ENCODE data around the gene TLR8. TPM values are rescaled to one million over a fixed set of nuclear protein-coding genes. Genes with fewer than 3 reads are reported as not detected.

TLR8 gene
- polyA plus RNA-seq, 2 of the 4 experiments (the other 2 are of a cell fraction) = not detected

GRCh38 chrX:12921886-12922598 is 15.6 kb downstream of the TLR8 start:
- no peak overlapping the region for H3K4me3 ChIP-seq
- no peak for DNase-seq (ENCODE audit: low read depth in 1 of 2, low spot score in 1 of 2)

DNA sequence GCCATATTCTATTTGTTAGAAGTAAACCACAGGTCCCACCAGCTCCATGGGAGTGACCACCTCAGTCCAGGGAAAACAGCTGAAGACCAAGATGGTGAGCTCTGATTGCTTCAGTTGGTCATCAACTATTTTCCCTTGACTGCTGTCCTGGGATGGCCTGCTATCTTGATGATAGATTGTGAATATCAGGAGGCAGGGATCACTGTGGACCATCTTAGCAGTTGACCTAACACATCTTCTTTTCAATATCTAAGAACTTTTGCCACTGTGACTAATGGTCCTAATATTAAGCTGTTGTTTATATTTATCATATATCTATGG is 16.1 kb downstream of the TLR8 start:
- ATAC-seq (no peak), DNase-seq (ENCODE audit: low read depth in 1 of 2, low spot score in 1 of 2) (no peak), FAIRE-seq (no peak)
- H3K9me3 ChIP-seq = no peaks in the 10 kb centered on the region
- H3K27ac ChIP-seq = no peak overlapping the region
- no peak overlapping the region for H3K4me3 ChIP-seq
- ChIA-PET POLR2A (no interaction called here), CTCF (interaction anchor here (0.9 kb wide), 1 partner anchor 24 kb away, joined by 3 read pairs; no protein-coding TSS in a partner anchor)
- H3K4me2 ChIP-seq = no peak overlapping the region
- TF ChIP-seq GATA3 (IDR thresholded peaks at IDR 0.05; ENCODE audit: borderline replicate concordance) (no peak), MAFK (IDR thresholded peaks at IDR 0.05; ENCODE audit: partially characterized antibody) (no peak), KDM5A (IDR thresholded peaks at IDR 0.05) (no peak), HDAC2 (IDR thresholded peaks at IDR 0.05) (no peak), CBX2 (IDR thresholded peaks at IDR 0.05; ENCODE audit: borderline replicate concordance, low read depth) (no peak), RFX5 (IDR thresholded peaks at IDR 0.05) (no peak), HOXA7 (CRISPR knock-in tag; IDR thresholded peaks at IDR 0.05) (no peak), ZNF302 (CRISPR knock-in tag; IDR thresholded peaks at IDR 0.05) (no peak), RAD21 (conservative IDR thresholded peaks at IDR 0.05 in 1 of 2, IDR thresholded peaks at IDR 0.05 in 1 of 2) (no peak), ELK1 (IDR thresholded peaks at IDR 0.05; ENCODE audit: low read depth, low read length) (no peak), CBX8 (IDR thresholded peaks at IDR 0.05) (no peak), RARB (CRISPR knock-in tag; IDR thresholded peaks at IDR 0.05) (no peak), TFCP2L1 (CRISPR knock-in tag; IDR thresholded peaks at IDR 0.05) (no peak), EHF (CRISPR knock-in tag; IDR thresholded peaks at IDR 0.05) (no peak), MYC (IDR thresholded peaks at IDR 0.05; ENCODE audit: borderline replicate concordance, low read length) (no peak), POLR2A (IDR thresholded peaks at IDR 0.05; ENCODE audit: low read length) (no peak), JUNB (IDR thresholded peaks at IDR 0.05) (no peak), SMC3 (IDR thresholded peaks at IDR 0.05) (no peak), ZFP36 (IDR thresholded peaks at IDR 0.05; ENCODE audit: borderline replicate concordance, partially characterized antibody) (no peak), EP300 (IDR thresholded peaks at IDR 0.05) (no peak)
- no peaks in the 10 kb centered on the region for H3K4me1 ChIP-seq

More at GRCh38 chrX:12921886-12922598, 15.6 kb downstream of the TLR8 start:
- Histone ChIP-seq H3K4me1 (no peaks in the 10 kb centered on the region), H3K4me2 (no peak overlapping the region), H3K9me3 (no peaks in the 10 kb centered on the region), H3K27ac (no peak overlapping the region)
- ChIA-PET POLR2A (no interaction called here), CTCF (interaction anchor here (0.9 to 1.1 kb wide), 2 partner anchors 24 to 107 kb away, joined by 3 read pairs; no protein-coding TSS in a partner anchor)
- ATAC-seq = no peak
- WGBS (ENCODE audit: missing lambda C conversion rate) = 74% methylated on average over 10 of the region's 10 CpGs
- TF ChIP-seq MYC (IDR thresholded peaks at IDR 0.05; ENCODE audit: borderline replicate concordance, low read length) (no peak), HDAC2 (IDR thresholded peaks at IDR 0.05) (no peak), CHD4 (IDR thresholded peaks at IDR 0.05; ENCODE audit: borderline replicate concordance) (no peak), ATOH8 (CRISPR knock-in tag; IDR thresholded peaks at IDR 0.05; ENCODE audit: low read depth) (no peak), EHF (CRISPR knock-in tag; IDR thresholded peaks at IDR 0.05) (no peak), POLR2AphosphoS2 (conservative IDR thresholded peaks at IDR 0.05; ENCODE audit: low read length) (no peak), ZC3H11A (IDR thresholded peaks at IDR 0.05) (no peak), TFCP2L1 (CRISPR knock-in tag; IDR thresholded peaks at IDR 0.05) (no peak), RARB (CRISPR knock-in tag; IDR thresholded peaks at IDR 0.05) (no peak), EP300 (IDR thresholded peaks at IDR 0.05) (no peak), FOSB (CRISPR knock-in tag; IDR thresholded peaks at IDR 0.05) (no peak), MAFK (IDR thresholded peaks at IDR 0.05; ENCODE audit: partially characterized antibody) (no peak), HOXB13 (CRISPR knock-in tag; IDR thresholded peaks at IDR 0.05; ENCODE audit: low read depth) (no peak), TP53 (CRISPR knock-in tag; IDR thresholded peaks at IDR 0.05) (no peak), BHLHE40 (IDR thresholded peaks at IDR 0.05; ENCODE audit: low read depth, low read length) (no peak)
- TF ChIP-seq, protein P1, sequence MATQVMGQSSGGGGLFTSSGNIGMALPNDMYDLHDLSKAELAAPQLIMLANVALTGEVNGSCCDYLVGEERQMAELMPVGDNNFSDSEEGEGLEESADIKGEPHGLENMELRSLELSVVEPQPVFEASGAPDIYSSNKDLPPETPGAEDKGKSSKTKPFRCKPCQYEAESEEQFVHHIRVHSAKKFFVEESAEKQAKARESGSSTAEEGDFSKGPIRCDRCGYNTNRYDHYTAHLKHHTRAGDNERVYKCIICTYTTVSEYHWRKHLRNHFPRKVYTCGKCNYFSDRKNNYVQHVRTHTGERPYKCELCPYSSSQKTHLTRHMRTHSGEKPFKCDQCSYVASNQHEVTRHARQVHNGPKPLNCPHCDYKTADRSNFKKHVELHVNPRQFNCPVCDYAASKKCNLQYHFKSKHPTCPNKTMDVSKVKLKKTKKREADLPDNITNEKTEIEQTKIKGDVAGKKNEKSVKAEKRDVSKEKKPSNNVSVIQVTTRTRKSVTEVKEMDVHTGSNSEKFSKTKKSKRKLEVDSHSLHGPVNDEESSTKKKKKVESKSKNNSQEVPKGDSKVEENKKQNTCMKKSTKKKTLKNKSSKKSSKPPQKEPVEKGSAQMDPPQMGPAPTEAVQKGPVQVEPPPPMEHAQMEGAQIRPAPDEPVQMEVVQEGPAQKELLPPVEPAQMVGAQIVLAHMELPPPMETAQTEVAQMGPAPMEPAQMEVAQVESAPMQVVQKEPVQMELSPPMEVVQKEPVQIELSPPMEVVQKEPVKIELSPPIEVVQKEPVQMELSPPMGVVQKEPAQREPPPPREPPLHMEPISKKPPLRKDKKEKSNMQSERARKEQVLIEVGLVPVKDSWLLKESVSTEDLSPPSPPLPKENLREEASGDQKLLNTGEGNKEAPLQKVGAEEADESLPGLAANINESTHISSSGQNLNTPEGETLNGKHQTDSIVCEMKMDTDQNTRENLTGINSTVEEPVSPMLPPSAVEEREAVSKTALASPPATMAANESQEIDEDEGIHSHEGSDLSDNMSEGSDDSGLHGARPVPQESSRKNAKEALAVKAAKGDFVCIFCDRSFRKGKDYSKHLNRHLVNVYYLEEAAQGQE (IDR thresholded peaks at IDR 0.05) = no peak
- FAIRE-seq = peak; percentile 76

All from A549 (cell line).